Measurements from ENCODE around the gene RFC1. TPM values are rescaled to one million over a fixed set of nuclear protein-coding genes. Genes with fewer than 3 reads are reported as not detected.
"Not testable (repeated sequence)": the region's sequence is repeated elsewhere in the genome, so short reads cannot be mapped to it uniquely, and the experiment has no call there.

Gene RFC1
- total RNA-seq, 2 donors from 2014 or later = 30.9 to 46.8 TPM

- peak overlapping the region; percentile 25 to 76 (median 36) for H3K27ac ChIP-seq
- intact Hi-C loops (cut with DNase I) = no loop called here
- ATAC-seq (peak; percentile 68), DNase-seq (peak in 2 of 4 donors; percentile 29 to 52)
- TF ChIP-seq POLR2A (IDR thresholded peaks at IDR 0.05) (no peak), CTCF (IDR thresholded peaks at IDR 0.05) (no peak)
- no peaks in the 10 kb centered on the region for H3K27me3 ChIP-seq
- 13 to 25% methylated on average over 1 of the region's 1 CpG for WGBS, 2 donors
- no peaks in the 10 kb centered on the region for H3K9me3 ChIP-seq
- peaks cover 19% of the 10 kb centered on the region for H3K4me1 ChIP-seq
- peak overlapping the region in 1 of 2 donors; percentile 1 for H3K4me3 ChIP-seq
- no peaks in the 10 kb centered on the region for H3K36me3 ChIP-seq (replicated peaks in 1 of 2; ENCODE audit: insufficient read depth in 1 of 2, low read depth in 2 of 2)
Measured at GRCh38 chr4:39407584-39407885, 41.4 kb upstream of the RFC1 start.

GRCh38 chr4:39406763-39407583, 40.8 kb upstream of the RFC1 start, which contains the start of gene KLB:
Gene KLB, plus strand, starts transcription at chr4:39406930. Its CDS starts 20 bp downstream, at chr4:39406950.
- intact Hi-C loops (cut with DNase I) = no loop called here
- TF ChIP-seq POLR2A (IDR thresholded peaks at IDR 0.05) (peak in 2 of 3 donors; percentile 68 to 70), CTCF (IDR thresholded peaks at IDR 0.05) (no peak)
- Histone ChIP-seq H3K36me3 (replicated peaks in 1 of 2; ENCODE audit: insufficient read depth in 1 of 2, low read depth in 2 of 2) (no peaks in the 10 kb centered on the region), H3K27me3 (no peaks in the 10 kb centered on the region), H3K4me1 (peaks cover 15% of the 10 kb centered on the region), H3K9me3 (no peaks in the 10 kb centered on the region), H3K4me3 (peak within 1 kb of the TSS in 1 of 2 donors; percentile 1), H3K27ac (peak within 1 kb of the TSS; percentile 25 to 76 (median 36))
- DNase-seq (peak; percentile 39 to 61 (median 46)), ATAC-seq (peak; percentile 74)
- WGBS, 2 donors = 14 to 20% methylated on average over 12 of the region's 12 CpGs

GRCh38 chr4:39401640-39402039, 35.5 kb upstream of the RFC1 start:
- WGBS, 2 donors = 75 to 79% methylated on average over 5 to 6 of the region's 6 CpGs
- H3K4me3 ChIP-seq; intact Hi-C loops (cut with DNase I); ATAC-seq; H3K4me1 ChIP-seq; H3K9me3 ChIP-seq; H3K27ac ChIP-seq; H3K36me3 ChIP-seq (replicated peaks in 1 of 2; ENCODE audit: insufficient read depth in 1 of 2, low read depth in 2 of 2); DNase-seq; H3K27me3 ChIP-seq: not testable (repeated sequence)

- Histone ChIP-seq H3K27ac (no peak overlapping the region), H3K9me3 (no peaks in the 10 kb centered on the region), H3K27me3 (no peaks in the 10 kb centered on the region), H3K4me3 (no peak overlapping the region), H3K36me3 (replicated peaks in 1 of 2; ENCODE audit: insufficient read depth in 1 of 2, low read depth in 2 of 2) (no peaks in the 10 kb centered on the region), H3K4me1 (no peaks in the 10 kb centered on the region)
- DNase-seq (no peak), ATAC-seq (no peak)
- WGBS, 2 donors = 81% methylated on average over 3 of the region's 3 CpGs; no CpG with 5 or more reads in 1 of the 2 donors
- TF ChIP-seq CTCF (IDR thresholded peaks at IDR 0.05) = no peak
- TF ChIP-seq POLR2A (IDR thresholded peaks at IDR 0.05) = no peak
- intact Hi-C loops (cut with DNase I) = no loop called here
Measured at GRCh38 chr4:39394706-39395105, 28.5 kb upstream of the RFC1 start.

- TF ChIP-seq CTCF (IDR thresholded peaks at IDR 0.05) (no peak), POLR2A (IDR thresholded peaks at IDR 0.05) (no peak)
- DNase-seq = no peak
- Histone ChIP-seq H3K27me3 (no peaks in the 10 kb centered on the region), H3K4me3 (no peak overlapping the region), H3K27ac (no peak overlapping the region), H3K4me1 (no peaks in the 10 kb centered on the region), H3K36me3 (replicated peaks in 1 of 2; ENCODE audit: insufficient read depth in 1 of 2, low read depth in 2 of 2) (no peaks in the 10 kb centered on the region), H3K9me3 (no peaks in the 10 kb centered on the region)
- 70 to 72% methylated on average over 6 of the region's 6 CpGs for WGBS, 2 donors
- intact Hi-C loops (cut with DNase I) = no loop called here
- no peak for ATAC-seq
Measured at GRCh38 chr4:39390603-39391002, 24.4 kb upstream of the RFC1 start.
